ENCODE results near the gene LRRC37A. TPM values are rescaled to one million over a fixed set of nuclear protein-coding genes. Genes with fewer than 3 reads are reported as not detected.
"Not testable (repeated sequence)": the region's sequence is repeated elsewhere in the genome, so short reads cannot be mapped to it uniquely, and the experiment has no call there.

LRRC37A gene
- total and polyA plus RNA-seq, 4 donors, result 0.64 to 5.2 (median 1.9) TPM

DNA sequence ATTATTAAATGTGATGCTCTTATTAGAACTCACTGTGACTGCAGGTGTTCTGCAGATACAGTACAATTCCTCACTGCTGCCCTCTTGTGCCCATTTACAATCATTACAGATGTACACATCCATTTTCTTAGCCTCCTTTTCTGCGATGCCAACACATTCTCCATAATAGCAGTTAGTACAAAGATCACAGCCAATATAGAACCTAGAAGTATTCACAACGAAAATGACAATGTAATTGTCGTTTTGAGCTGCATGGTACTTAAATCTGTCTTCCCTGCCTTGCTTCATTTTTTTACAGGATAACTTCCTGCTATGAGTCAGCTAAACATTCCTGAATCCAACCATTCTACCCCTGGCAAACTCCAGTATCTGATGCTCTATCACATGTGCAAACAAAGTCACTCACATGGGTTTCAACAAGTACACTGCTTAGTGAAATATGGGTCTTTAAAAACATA, 8.1 kb upstream of the LRRC37A start:
- ATAC-seq (ENCODE audit: insufficient read depth, low FRiP score) (peak; percentile 49), DNase-seq (peak; percentile 40 to 88 (median 78))
- not testable (repeated sequence) for H3K27ac ChIP-seq (ENCODE audit: low read depth in 1 of 2, low read length in 1 of 2); H3K9me3 ChIP-seq (ENCODE audit: control insufficient read depth in 4 of 4, insufficient read depth in 3 of 4, low read length in 3 of 4); H3K4me1 ChIP-seq (ENCODE audit: control insufficient read depth in 5 of 5, insufficient read depth in 5 of 5, low read length in 5 of 5); H3K9ac ChIP-seq (ENCODE audit: insufficient read depth in 1 of 2, low read length in 2 of 2); H3K36me3 ChIP-seq (ENCODE audit: control insufficient read depth in 4 of 4, insufficient read depth in 4 of 4, low read length in 4 of 4); H3K27me3 ChIP-seq (ENCODE audit: control insufficient read depth in 3 of 3, insufficient read depth in 3 of 3, low read length in 2 of 3); H3K4me3 ChIP-seq
- TF ChIP-seq, protein P1, sequence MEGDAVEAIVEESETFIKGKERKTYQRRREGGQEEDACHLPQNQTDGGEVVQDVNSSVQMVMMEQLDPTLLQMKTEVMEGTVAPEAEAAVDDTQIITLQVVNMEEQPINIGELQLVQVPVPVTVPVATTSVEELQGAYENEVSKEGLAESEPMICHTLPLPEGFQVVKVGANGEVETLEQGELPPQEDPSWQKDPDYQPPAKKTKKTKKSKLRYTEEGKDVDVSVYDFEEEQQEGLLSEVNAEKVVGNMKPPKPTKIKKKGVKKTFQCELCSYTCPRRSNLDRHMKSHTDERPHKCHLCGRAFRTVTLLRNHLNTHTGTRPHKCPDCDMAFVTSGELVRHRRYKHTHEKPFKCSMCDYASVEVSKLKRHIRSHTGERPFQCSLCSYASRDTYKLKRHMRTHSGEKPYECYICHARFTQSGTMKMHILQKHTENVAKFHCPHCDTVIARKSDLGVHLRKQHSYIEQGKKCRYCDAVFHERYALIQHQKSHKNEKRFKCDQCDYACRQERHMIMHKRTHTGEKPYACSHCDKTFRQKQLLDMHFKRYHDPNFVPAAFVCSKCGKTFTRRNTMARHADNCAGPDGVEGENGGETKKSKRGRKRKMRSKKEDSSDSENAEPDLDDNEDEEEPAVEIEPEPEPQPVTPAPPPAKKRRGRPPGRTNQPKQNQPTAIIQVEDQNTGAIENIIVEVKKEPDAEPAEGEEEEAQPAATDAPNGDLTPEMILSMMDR (IDR thresholded peaks at IDR 0.05; ENCODE audit: control extremely low read depth, extremely low read depth), result peak; percentile 79
- 0 to 1% methylated on average over 3 of the region's 3 CpGs for WGBS, 2 donors

DNA sequence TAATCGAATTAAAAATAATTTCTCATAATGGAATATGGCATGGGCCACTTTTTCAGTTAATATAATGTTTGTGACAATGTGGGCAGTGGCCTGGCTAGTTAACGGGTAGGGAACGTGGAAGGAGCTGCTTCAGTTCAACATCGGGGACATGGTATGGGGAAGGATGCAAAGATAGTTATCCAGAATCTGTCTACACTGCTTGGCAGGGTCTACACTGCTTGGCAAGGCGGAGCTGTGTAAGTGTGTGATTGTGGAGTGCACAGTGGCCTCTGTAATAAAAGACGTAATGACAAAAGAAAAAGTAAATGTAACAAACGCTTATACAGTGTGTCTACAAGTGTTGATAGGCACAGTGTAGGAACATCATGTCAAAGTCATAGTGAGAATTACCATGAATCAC, 7.3 kb upstream of the LRRC37A start:
- H3K27me3 ChIP-seq (ENCODE audit: control insufficient read depth in 3 of 3, insufficient read depth in 3 of 3, low read length in 2 of 3); ATAC-seq (ENCODE audit: insufficient read depth, low FRiP score); H3K27ac ChIP-seq (ENCODE audit: low read depth in 1 of 2, low read length in 1 of 2); H3K9me3 ChIP-seq (ENCODE audit: control insufficient read depth in 4 of 4, insufficient read depth in 3 of 4, low read length in 3 of 4); H3K9ac ChIP-seq (ENCODE audit: insufficient read depth in 1 of 2, low read length in 2 of 2); H3K4me3 ChIP-seq; H3K4me1 ChIP-seq (ENCODE audit: control insufficient read depth in 5 of 5, insufficient read depth in 5 of 5, low read length in 5 of 5); H3K36me3 ChIP-seq (ENCODE audit: control insufficient read depth in 4 of 4, insufficient read depth in 4 of 4, low read length in 4 of 4); DNase-seq: not testable (repeated sequence)
- WGBS, 2 donors, result 87 to 91% methylated on average over 7 of the region's 7 CpGs

DNA sequence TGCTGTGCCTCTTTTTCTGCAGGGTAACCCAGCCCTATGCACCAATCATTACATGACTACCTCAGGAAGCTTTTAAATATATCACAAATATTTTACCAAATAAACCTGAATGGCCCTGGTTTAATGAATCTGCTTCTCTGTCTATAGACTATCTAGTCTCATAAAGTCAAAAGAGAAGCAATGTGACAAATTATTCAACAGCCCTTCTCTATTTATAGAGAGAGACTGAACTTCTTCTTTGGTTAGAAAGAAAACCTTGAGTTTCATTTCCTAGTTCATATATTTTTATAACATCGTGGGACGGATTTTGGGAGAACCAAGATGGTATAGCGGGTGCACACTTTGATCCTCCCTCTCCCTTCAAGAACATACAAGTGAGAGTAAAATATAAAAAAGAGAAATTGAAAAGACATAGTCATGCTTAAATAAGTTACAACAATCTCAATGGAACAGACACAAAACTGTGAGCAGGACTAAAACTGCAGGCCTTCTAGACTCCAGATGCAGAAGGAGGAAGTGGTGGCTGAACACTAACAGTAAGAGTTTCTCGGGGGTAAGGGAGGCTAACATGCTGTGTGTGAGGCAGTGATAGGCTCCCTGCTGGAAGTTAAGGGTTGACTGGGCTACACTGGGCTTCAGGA, 3.9 kb upstream of the LRRC37A start:
- H3K9me3 ChIP-seq (ENCODE audit: control insufficient read depth in 4 of 4, insufficient read depth in 3 of 4, low read length in 3 of 4); DNase-seq; H3K27ac ChIP-seq (ENCODE audit: low read depth in 1 of 2, low read length in 1 of 2); H3K27me3 ChIP-seq (ENCODE audit: control insufficient read depth in 3 of 3, insufficient read depth in 3 of 3, low read length in 2 of 3); H3K36me3 ChIP-seq (ENCODE audit: control insufficient read depth in 4 of 4, insufficient read depth in 4 of 4, low read length in 4 of 4); H3K4me1 ChIP-seq (ENCODE audit: control insufficient read depth in 5 of 5, insufficient read depth in 5 of 5, low read length in 5 of 5); H3K4me3 ChIP-seq; H3K9ac ChIP-seq (ENCODE audit: insufficient read depth in 1 of 2, low read length in 2 of 2): not testable (repeated sequence)
- ATAC-seq (ENCODE audit: insufficient read depth, low FRiP score), result peak; percentile 65
- WGBS, 2 donors, result 32 to 69% methylated on average over 4 of the region's 4 CpGs

DNA sequence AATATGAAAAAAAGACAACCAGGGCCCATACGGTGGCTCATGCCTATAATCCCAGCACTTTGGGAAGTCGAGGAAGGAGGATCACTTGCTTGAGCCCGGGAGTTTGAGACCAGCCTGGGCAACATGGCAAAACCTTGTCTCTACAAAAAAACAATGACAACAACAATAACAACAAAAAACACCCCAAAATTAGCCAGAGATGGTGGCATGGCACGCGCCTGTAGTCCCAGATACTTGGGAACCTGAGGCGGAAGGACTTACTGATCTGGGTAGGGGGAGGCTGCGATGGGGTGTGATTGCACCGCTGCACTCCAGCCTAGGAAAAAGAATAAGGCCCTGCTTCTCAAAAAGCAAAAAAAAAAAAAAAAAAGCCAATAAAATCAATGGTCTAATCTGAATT, 3.3 kb upstream of the LRRC37A start:
- not testable (repeated sequence) for H3K4me3 ChIP-seq; DNase-seq; ATAC-seq (ENCODE audit: insufficient read depth, low FRiP score); H3K9me3 ChIP-seq (ENCODE audit: control insufficient read depth in 4 of 4, insufficient read depth in 3 of 4, low read length in 3 of 4); H3K36me3 ChIP-seq (ENCODE audit: control insufficient read depth in 4 of 4, insufficient read depth in 4 of 4, low read length in 4 of 4); H3K27me3 ChIP-seq (ENCODE audit: control insufficient read depth in 3 of 3, insufficient read depth in 3 of 3, low read length in 2 of 3); H3K9ac ChIP-seq (ENCODE audit: insufficient read depth in 1 of 2, low read length in 2 of 2); H3K27ac ChIP-seq (ENCODE audit: low read depth in 1 of 2, low read length in 1 of 2); H3K4me1 ChIP-seq (ENCODE audit: control insufficient read depth in 5 of 5, insufficient read depth in 5 of 5, low read length in 5 of 5)
- WGBS, 2 donors, result 91 to 94% methylated on average over 8 of the region's 8 CpGs

DNA sequence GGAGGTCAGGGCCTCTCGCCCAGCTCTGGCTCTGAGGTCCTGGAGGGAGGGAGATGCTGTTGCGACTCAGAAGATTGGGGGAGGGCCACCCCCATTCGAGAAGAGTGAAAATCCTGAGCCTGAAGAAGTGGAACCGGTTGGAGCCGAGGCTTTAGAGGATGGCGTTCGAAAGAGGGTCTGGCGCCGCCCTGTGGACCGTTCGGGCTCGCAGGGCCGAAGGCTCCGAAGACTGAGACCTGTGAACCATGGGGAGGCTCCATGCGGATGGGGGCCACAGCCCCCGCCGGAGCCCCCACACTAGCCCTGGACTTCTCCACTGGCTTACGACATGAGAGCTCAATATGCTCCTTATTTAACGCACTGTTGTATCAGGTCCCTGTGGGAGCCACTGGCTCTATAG, 46.3 kb downstream of the LRRC37A start:
- not testable (repeated sequence) for H3K9ac ChIP-seq (ENCODE audit: insufficient read depth in 1 of 2, low read length in 2 of 2); H3K27me3 ChIP-seq (ENCODE audit: control insufficient read depth in 3 of 3, insufficient read depth in 3 of 3, low read length in 2 of 3); H3K36me3 ChIP-seq (ENCODE audit: control insufficient read depth in 4 of 4, insufficient read depth in 4 of 4, low read length in 4 of 4); H3K9me3 ChIP-seq (ENCODE audit: control insufficient read depth in 4 of 4, insufficient read depth in 3 of 4, low read length in 3 of 4); ATAC-seq (ENCODE audit: insufficient read depth, low FRiP score); H3K27ac ChIP-seq (ENCODE audit: low read depth in 1 of 2, low read length in 1 of 2); DNase-seq; H3K4me1 ChIP-seq (ENCODE audit: control insufficient read depth in 5 of 5, insufficient read depth in 5 of 5, low read length in 5 of 5); H3K4me3 ChIP-seq
- no CpG with 5 or more reads among the region's 19 CpGs for WGBS, 2 donors

DNA sequence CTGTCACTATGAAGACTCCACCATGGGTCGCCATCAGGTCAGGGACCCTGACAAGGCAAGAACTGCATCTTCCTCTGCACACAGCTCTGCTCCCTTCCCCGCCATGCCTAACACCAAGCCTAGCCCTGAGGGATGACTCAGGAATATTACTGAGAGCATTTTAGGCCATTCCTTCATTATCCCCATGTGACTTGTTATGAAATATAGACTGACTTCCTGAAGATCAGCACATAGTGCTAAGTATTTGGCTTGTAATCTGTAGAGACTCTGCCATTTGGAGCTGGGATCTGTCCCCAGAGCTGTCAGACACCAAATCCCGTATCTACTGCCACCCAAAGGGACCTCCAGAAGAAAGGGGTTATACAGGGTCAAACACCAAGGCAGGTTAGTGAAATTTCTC, 47.2 kb downstream of the LRRC37A start:
- WGBS, 2 donors, result no CpG with 5 or more reads among the region's 3 CpGs
- H3K9me3 ChIP-seq (ENCODE audit: control insufficient read depth in 4 of 4, insufficient read depth in 3 of 4, low read length in 3 of 4); DNase-seq; H3K4me3 ChIP-seq; H3K27ac ChIP-seq (ENCODE audit: low read depth in 1 of 2, low read length in 1 of 2); H3K36me3 ChIP-seq (ENCODE audit: control insufficient read depth in 4 of 4, insufficient read depth in 4 of 4, low read length in 4 of 4); H3K27me3 ChIP-seq (ENCODE audit: control insufficient read depth in 3 of 3, insufficient read depth in 3 of 3, low read length in 2 of 3); H3K4me1 ChIP-seq (ENCODE audit: control insufficient read depth in 5 of 5, insufficient read depth in 5 of 5, low read length in 5 of 5); H3K9ac ChIP-seq (ENCODE audit: insufficient read depth in 1 of 2, low read length in 2 of 2): not testable (repeated sequence)
- peak; percentile 72 for ATAC-seq (ENCODE audit: insufficient read depth, low FRiP score)

DNA sequence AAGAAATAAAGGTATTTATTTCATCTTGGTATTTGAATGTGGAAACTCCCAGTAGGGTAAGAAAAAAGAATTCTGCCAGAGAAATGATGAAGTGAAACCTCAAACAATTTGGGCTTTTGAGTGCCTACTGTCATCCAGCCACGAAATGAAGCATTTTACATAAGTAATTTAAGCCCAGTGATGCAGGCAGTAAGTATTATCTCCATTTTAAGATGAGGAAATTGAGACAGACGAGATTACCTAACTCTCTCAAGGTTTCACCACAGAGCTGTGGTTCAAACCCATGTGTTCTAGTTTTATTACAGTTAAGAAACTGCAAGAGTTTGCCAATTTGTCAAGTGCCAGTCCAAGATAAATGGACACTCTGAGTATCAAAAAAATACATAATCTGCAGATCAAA, 53.4 kb downstream of the LRRC37A start:
- H3K9ac ChIP-seq (ENCODE audit: insufficient read depth in 1 of 2, low read length in 2 of 2); H3K27ac ChIP-seq (ENCODE audit: low read depth in 1 of 2, low read length in 1 of 2); H3K4me3 ChIP-seq; H3K9me3 ChIP-seq (ENCODE audit: control insufficient read depth in 4 of 4, insufficient read depth in 3 of 4, low read length in 3 of 4); H3K4me1 ChIP-seq (ENCODE audit: control insufficient read depth in 5 of 5, insufficient read depth in 5 of 5, low read length in 5 of 5); DNase-seq; H3K36me3 ChIP-seq (ENCODE audit: control insufficient read depth in 4 of 4, insufficient read depth in 4 of 4, low read length in 4 of 4); H3K27me3 ChIP-seq (ENCODE audit: control insufficient read depth in 3 of 3, insufficient read depth in 3 of 3, low read length in 2 of 3): not testable (repeated sequence)
- no CpG with 5 or more reads among the region's 2 CpGs for WGBS, 2 donors
- peak; percentile 19 for ATAC-seq (ENCODE audit: insufficient read depth, low FRiP score)

DNA sequence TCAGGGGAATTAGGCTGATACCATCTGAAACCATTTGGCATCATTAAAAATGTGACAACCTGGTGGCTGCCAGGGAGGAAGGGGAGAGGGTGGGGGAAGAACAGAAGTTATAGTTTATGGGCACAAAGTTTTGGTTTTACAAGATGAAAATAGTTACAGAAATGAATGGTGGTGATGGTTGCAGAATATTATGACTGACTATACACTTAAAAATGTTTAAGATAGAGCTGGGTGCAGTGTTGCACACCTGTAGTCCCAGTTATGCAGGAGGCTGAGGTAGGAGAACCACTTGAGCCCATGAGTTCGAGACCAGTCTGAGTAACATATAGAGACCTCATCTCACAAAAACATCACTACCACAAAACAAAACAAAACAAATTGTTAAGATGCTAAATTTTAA, 54.1 kb downstream of the LRRC37A start:
- WGBS, 2 donors, result no CpG with 5 or more reads among the region's 1 CpG
- H3K4me1 ChIP-seq (ENCODE audit: control insufficient read depth in 5 of 5, insufficient read depth in 5 of 5, low read length in 5 of 5); ATAC-seq (ENCODE audit: insufficient read depth, low FRiP score): not testable (repeated sequence)

More for the DNA sequence above, 54.1 kb downstream of the LRRC37A start:
- DNase-seq; H3K9me3 ChIP-seq (ENCODE audit: control insufficient read depth in 4 of 4, insufficient read depth in 3 of 4, low read length in 3 of 4); H3K9ac ChIP-seq (ENCODE audit: insufficient read depth in 1 of 2, low read length in 2 of 2); H3K27me3 ChIP-seq (ENCODE audit: control insufficient read depth in 3 of 3, insufficient read depth in 3 of 3, low read length in 2 of 3); H3K4me3 ChIP-seq; H3K36me3 ChIP-seq (ENCODE audit: control insufficient read depth in 4 of 4, insufficient read depth in 4 of 4, low read length in 4 of 4); H3K27ac ChIP-seq (ENCODE audit: low read depth in 1 of 2, low read length in 1 of 2): not testable (repeated sequence)

Data from lung (tissue), 12 donors.